HG03442 (cell line): ENCODE data around the gene SLC29A1.
A peak's percentile ranks its signal among the peaks of the same experiment; 100 is the strongest.

Experiments
- ATAC-seq: cut with Tn5 transposase; IDR thresholded peaks from one replicate; pipeline ENCODE4 v1.9.1; 2021; ENCODE audit warnings: mild to moderate bottlenecking, moderate library complexity; ENCODE audit not compliant: unreplicated experiment

The SLC29A1 gene

GRCh38 chr6:44234101-44235025, 11.0 kb downstream of the SLC29A1 start:
- no peak for ATAC-seq

DNA sequence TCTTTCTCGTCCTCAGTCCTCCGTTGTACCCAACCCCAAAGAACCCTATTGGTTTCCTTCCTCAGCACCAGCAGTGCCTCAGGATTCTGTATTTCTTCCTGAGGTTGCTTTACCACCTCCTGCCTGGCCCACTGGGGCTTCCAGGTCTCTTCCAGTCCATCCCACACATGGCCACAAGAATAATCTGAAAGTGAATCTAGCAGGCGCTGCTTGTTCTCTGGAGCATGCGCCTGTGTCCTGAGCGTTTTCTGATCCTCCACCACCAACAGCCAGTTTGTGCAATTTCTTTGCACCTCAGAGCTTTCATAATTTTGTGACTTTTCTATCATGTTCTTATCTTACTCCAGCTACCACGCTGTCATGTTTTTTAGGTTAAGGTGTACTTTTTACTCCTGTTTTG, 11.9 kb downstream of the SLC29A1 start:
- ATAC-seq = no peak

- ATAC-seq = no peak
Measured at GRCh38 chr6:44235891-44236516, 12.6 kb downstream of the SLC29A1 start.

- peak; percentile 58 for ATAC-seq
Measured at GRCh38 chr6:44237021-44237812, 13.8 kb downstream of the SLC29A1 start.

DNA sequence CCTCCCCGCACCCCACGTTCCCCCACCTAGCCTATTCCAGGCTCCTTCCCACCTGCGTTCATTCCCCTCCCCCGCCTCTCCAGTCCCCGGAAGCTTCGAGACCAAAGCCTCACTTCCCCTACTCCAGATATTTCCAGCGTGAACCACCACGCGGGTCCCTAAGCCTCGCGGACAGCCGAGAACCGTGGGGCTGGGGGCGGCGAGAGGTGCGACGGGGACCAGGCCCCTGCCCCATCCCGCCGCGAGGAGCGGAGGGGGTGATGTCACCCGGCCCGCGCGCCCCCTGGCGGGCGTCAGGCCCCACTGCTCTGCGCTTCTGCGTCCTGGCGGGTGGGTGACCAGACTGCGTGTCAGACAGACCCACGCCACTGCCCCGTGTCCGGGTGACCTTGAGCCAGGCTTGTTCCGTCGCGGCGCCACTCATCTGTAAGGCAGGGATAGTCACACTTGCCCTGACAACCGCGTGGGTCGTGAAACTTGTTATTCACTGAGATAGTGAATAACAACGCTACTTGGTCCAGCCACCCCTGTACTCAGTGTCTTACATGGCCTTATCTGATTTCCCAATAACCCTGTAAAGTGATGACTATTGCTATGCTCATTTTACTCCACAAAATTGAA, 14.5 kb downstream of the SLC29A1 start:
- peak; percentile 75 for ATAC-seq

GRCh38 chr6:44238687-44239350, 15.4 kb downstream of the SLC29A1 start:
- ATAC-seq = no peak

GRCh38 chr6:44243345-44243744, 19.9 kb downstream of the SLC29A1 start:
- no peak for ATAC-seq

- no peak for ATAC-seq
Measured at GRCh38 chr6:44245391-44245911, 22.1 kb downstream of the SLC29A1 start.

GRCh38 chr6:44245912-44246662, 22.7 kb downstream of the SLC29A1 start:
- ATAC-seq = peak; percentile 53

GRCh38 chr6:44246663-44247337, 23.4 kb downstream of the SLC29A1 start, which contains the start of gene HSP90AB1:
Gene HSP90AB1 (plus strand): TSS chr6:44247101. CDS start chr6:44248630, 1,529 bp downstream.
- peak; percentile 58 for ATAC-seq

DNA sequence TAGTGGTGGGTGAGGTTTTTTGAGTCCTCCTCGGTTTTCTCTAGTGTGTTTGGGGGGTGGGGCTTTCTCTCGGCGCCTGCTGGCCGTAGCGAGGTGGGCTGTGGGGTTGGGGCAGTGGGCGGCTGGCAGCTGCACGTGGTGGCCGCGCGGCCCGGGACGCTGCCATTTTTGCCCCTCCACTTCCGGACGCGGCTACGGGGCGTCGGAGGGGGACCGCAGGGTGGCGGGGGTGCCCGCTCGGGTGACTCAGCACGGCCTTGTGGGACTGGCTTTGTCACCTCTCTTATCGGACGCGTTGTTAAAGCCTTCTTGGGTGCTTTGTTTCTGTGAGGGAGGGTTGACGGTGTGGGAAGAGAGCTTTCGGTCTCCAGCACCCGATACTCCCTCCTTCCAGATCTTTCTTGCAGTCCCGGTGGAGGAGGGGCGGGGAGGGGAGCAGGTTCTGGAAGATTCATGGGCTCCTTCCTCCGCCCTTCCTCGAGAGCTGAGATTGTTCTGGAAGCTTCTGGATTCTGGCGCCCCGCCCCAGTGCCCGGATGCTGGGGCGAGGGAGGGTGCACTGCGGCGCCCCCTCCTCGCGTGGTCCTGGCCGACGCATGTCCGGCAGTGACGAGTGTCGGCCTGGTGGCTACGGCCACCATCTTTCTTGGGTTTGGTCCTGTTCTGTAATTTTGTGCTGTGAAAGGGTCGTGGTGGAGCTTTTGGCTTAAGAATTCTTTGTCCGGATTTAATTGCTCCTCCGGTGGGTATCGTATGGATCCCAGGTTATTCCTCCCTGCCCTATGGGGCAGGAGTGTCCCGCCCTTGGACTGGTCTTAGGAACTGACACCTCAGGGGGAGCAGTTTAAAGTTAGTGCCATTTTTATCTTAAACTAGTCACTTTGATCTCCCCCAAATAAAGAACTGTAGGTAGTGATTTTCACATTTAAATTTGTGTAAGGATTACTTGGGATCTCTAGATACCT, 24.2 kb downstream of the SLC29A1 start:
- ATAC-seq = peak; percentile 20

DNA sequence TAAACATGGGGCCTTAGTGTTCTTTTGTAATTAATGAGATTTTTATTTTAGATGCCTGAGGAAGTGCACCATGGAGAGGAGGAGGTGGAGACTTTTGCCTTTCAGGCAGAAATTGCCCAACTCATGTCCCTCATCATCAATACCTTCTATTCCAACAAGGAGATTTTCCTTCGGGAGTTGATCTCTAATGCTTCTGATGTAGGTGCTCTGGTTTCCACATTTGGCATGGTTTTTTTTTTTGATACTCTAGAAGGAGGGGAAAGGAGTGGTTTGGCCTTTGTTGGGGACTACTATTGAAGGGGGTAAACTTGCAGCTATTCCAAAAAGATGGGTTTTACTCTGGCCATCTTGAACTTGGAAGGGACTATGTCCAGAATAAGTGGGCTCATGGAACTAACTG, 25.2 kb downstream of the SLC29A1 start:
- no peak for ATAC-seq

- no peak for ATAC-seq
Measured at GRCh38 chr6:44249082-44249748, 25.8 kb downstream of the SLC29A1 start.

DNA sequence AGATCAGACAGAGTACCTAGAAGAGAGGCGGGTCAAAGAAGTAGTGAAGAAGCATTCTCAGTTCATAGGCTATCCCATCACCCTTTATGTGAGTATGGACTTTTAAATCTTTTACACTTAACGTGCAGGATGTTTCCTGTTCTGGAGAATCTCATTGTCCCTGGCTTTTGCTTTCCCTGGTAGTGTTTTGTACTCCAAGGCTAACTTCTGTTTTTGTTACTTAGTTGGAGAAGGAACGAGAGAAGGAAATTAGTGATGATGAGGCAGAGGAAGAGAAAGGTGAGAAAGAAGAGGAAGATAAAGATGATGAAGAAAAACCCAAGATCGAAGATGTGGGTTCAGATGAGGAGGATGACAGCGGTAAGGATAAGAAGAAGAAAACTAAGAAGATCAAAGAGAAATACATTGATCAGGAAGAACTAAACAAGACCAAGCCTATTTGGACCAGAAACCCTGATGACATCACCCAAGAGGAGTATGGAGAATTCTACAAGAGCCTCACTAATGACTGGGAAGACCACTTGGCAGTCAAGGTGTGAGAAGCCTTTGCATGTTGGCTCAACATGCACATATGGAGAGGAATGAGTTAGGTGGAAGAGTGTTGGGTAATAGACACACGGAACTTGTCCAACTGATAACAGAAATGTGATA, 26.8 kb downstream of the SLC29A1 start:
- no peak for ATAC-seq

GRCh38 chr6:44250718-44251123, 27.3 kb downstream of the SLC29A1 start:
- no peak for ATAC-seq
